Hepatocyte (in vitro differentiated cells): ENCODE data around the gene UGT1A6. TPM values are rescaled to one million over a fixed set of nuclear protein-coding genes. Genes with fewer than 3 reads are reported as not detected.

Experiments
- DNase-seq: peaks from one replicate; pipeline ENCODE4 v3.0.0-alpha.2; 2016; ENCODE audit warnings: low spot score
- H2AFZ ChIP-seq: fragments of 200-600 bp; sonication (generic); 2 replicates; pipeline ENCODE4 v1.6.0; 2016; ENCODE audit warnings: antibody characterized with exemption, mild to moderate bottlenecking
- H3K27ac ChIP-seq: fragments of 200-600 bp; sonication (generic); 2 replicates; pipeline ENCODE4 v1.5.1; 2016; ENCODE audit warnings: mild to moderate bottlenecking
- H3K27me3 ChIP-seq: fragments of 200-600 bp; sonication (generic); 2 replicates; pipeline ENCODE4 v1.6.1; 2016
- H3K36me3 ChIP-seq: fragments of 200-600 bp; sonication (generic); replicated peaks from 2 replicates; pipeline ENCODE4 v1.5.1; 2016; ENCODE audit warnings: low read depth; ENCODE audit not compliant: insufficient read depth
- H3K4me1 ChIP-seq: fragments of 200-600 bp; sonication (generic); 2 replicates; pipeline ENCODE4 v1.5.1; 2016; ENCODE audit warnings: mild to moderate bottlenecking, moderate library complexity; ENCODE audit not compliant: insufficient read depth
- H3K4me2 ChIP-seq: fragments of 200-600 bp; sonication (generic); 2 replicates; pipeline ENCODE4 v1.6.0; 2016
- H3K4me3 ChIP-seq: fragments of 200-600 bp; sonication (generic); 2 replicates; pipeline ENCODE4 v1.5.1; 2016; ENCODE audit warnings: mild to moderate bottlenecking
- H3K79me2 ChIP-seq: fragments of 200-600 bp; sonication (generic); 2 replicates; pipeline ENCODE4 v1.6.0; 2017; ENCODE audit warnings: mild to moderate bottlenecking
- H3K9me2 ChIP-seq: fragments of 200-600 bp; sonication (generic); replicated peaks from 2 replicates; pipeline ENCODE4 v1.6.0; 2017; ENCODE audit warnings: mild to moderate bottlenecking; ENCODE audit not compliant: insufficient read depth
- H3K9me3 ChIP-seq: fragments of 200-600 bp; sonication (generic); 2 replicates; pipeline ENCODE4 v1.5.1; 2016; ENCODE audit warnings: low read depth, mild to moderate bottlenecking
- H4K20me1 ChIP-seq: fragments of 200-600 bp; sonication (generic); 2 replicates; pipeline ENCODE4 v1.6.0; 2016; ENCODE audit warnings: mild to moderate bottlenecking; ENCODE audit not compliant: insufficient read depth, poor library complexity, severe bottlenecking
- CTCF ChIP-seq: fragments of 200-600 bp; sonication (generic); IDR thresholded peaks from 2 replicates; pipeline ENCODE4 v1.5.1; 2016; ENCODE audit warnings: antibody characterized with exemption, mild to moderate bottlenecking; ENCODE audit not compliant: poor library complexity
- EZH2 ChIP-seq: fragments of 200-600 bp; sonication (generic); IDR thresholded peaks from 2 replicates; pipeline ENCODE4 v1.6.1; 2016; ENCODE audit warnings: antibody characterized with exemption, mild to moderate bottlenecking, borderline replicate concordance
- EZH2phosphoT487 ChIP-seq: fragments of 200-600 bp; sonication (generic); IDR thresholded peaks from one replicate; pipeline ENCODE4 v1.6.1; 2018; ENCODE audit warnings: antibody characterized with exemption, mild to moderate bottlenecking, low read depth, moderate library complexity; ENCODE audit not compliant: unreplicated experiment, severe bottlenecking
- WGBS: methylation state at CpG from one replicate; pipeline ENCODE4 v1.1.6; 2016; ENCODE audit warnings: low lambda C conversion rate; ENCODE audit errors: missing lambda C conversion rate; 5-methylcytosine and 5-hydroxymethylcytosine counted together
- polyA plus RNA-seq: library from polyadenylated mRNA; unstranded; fragments of >200 nt; fragmentation: Nextera tagmentation; extraction: Ambion mirVana; gene quantifications from 2 replicates; pipeline ENCODE4 v1.2.1, GENCODE V29; 2016
- total RNA-seq: library from RNA; depleted of rRNA; stranded (reverse); fragments of >200 nt; gene quantifications from 2 replicates; pipeline ENCODE4 v1.2.3, GENCODE V29; 2014

Gene UGT1A6
- total and polyA plus RNA-seq, 2 experiments from 2014 or later: 0.77 to 3.4 TPM

GRCh38 chr2:233686928-233687327 lies 5.8 kb upstream of the UGT1A6 start:
- no peaks in the 10 kb centered on the region for H3K27me3 ChIP-seq
- H4K20me1 ChIP-seq: no peaks in the 10 kb centered on the region
- H3K9me3 ChIP-seq: no peaks in the 10 kb centered on the region
- H3K79me2 ChIP-seq: no peaks in the 10 kb centered on the region
- WGBS: 89% methylated on average over 5 of the region's 5 CpGs
- H3K27ac ChIP-seq: no peak overlapping the region
- H3K9me2 ChIP-seq: no peaks in the 10 kb centered on the region
- H3K4me1 ChIP-seq: no peaks in the 10 kb centered on the region
- H3K36me3 ChIP-seq: no peaks in the 10 kb centered on the region
- H3K4me2 ChIP-seq: no peak overlapping the region
- TF ChIP-seq EZH2phosphoT487 (no peak), CTCF (no peak), EZH2 (no peak)
- no peak overlapping the region for H2AFZ ChIP-seq
- no peak for DNase-seq
- H3K4me3 ChIP-seq: no peak overlapping the region

- no peaks in the 10 kb centered on the region for H3K36me3 ChIP-seq
- H3K27ac ChIP-seq: no peak overlapping the region
- TF ChIP-seq CTCF (no peak), EZH2 (no peak), EZH2phosphoT487 (no peak)
- DNase-seq: no peak
- no peaks in the 10 kb centered on the region for H3K27me3 ChIP-seq
- WGBS: 83% methylated on average over 5 of the region's 5 CpGs
- no peak overlapping the region for H3K4me2 ChIP-seq
- H3K9me3 ChIP-seq: no peaks in the 10 kb centered on the region
- H3K4me3 ChIP-seq: no peak overlapping the region
- H3K9me2 ChIP-seq: no peaks in the 10 kb centered on the region
- H4K20me1 ChIP-seq: no peaks in the 10 kb centered on the region
- H3K79me2 ChIP-seq: no peaks in the 10 kb centered on the region
- no peak overlapping the region for H2AFZ ChIP-seq
- no peaks in the 10 kb centered on the region for H3K4me1 ChIP-seq
Observed at GRCh38 chr2:233688341-233688740, 4.3 kb upstream of the UGT1A6 start.

- Histone ChIP-seq H3K36me3 (no peaks in the 10 kb centered on the region), H2AFZ (no peak overlapping the region)
Observed at GRCh38 chr2:233689031-233689430, 3.7 kb upstream of the UGT1A6 start.

More at GRCh38 chr2:233689031-233689430, 3.7 kb upstream of the UGT1A6 start:
- H3K27me3 ChIP-seq: no peaks in the 10 kb centered on the region
- no peaks in the 10 kb centered on the region for H3K9me3 ChIP-seq
- no peak overlapping the region for H3K4me2 ChIP-seq
- H3K4me1 ChIP-seq: no peaks in the 10 kb centered on the region
- no peaks in the 10 kb centered on the region for H3K79me2 ChIP-seq
- no peaks in the 10 kb centered on the region for H3K9me2 ChIP-seq
- no peak for DNase-seq
- no peaks in the 10 kb centered on the region for H4K20me1 ChIP-seq
- TF ChIP-seq EZH2 (no peak), EZH2phosphoT487 (no peak), CTCF (no peak)
- H3K27ac ChIP-seq: no peak overlapping the region
- H3K4me3 ChIP-seq: no peak overlapping the region
